Brain microvascular endothelial cell (primary cell): ENCODE measurements around the gene LDLRAP1.

ENCODE experiments used
- DNase-seq: peaks from one replicate; pipeline ENCODE4 v3.0.0-alpha.2; 2020
- H3K27ac ChIP-seq: fragments of 250-450 bp; sonication (Bioruptor Pico); 2 replicates; pipeline ENCODE4 v1.5.1; 2020; ENCODE audit warnings: mild to moderate bottlenecking, moderate library complexity
- H3K27me3 ChIP-seq: fragments of 250-450 bp; sonication (Bioruptor Pico); replicated peaks from 2 replicates; pipeline ENCODE4 v1.5.1; 2020; ENCODE audit warnings: mild to moderate bottlenecking
- H3K36me3 ChIP-seq: fragments of 250-450 bp; sonication (Bioruptor Pico); replicated peaks from 2 replicates; pipeline ENCODE4 v1.5.1; 2020; ENCODE audit warnings: mild to moderate bottlenecking
- H3K4me3 ChIP-seq: 2 replicates; pipeline ENCODE4 v1.5.1; 2011; ENCODE audit warnings: low read depth, mild to moderate bottlenecking, control low read depth, low read length, moderate library complexity
- in situ Hi-C: cut with HindIII; loops from 2 replicates; pipeline ENCODE4 v1.10.0; 2017; ENCODE audit warnings: low sequenced_read_pairs, low pct_ligation_motif_present
- TF ChIP-seq, protein P1 (sequence below): IDR thresholded peaks from 2 replicates; pipeline ENCODE4 v1.5.1; 2011; ENCODE audit warnings: low read depth, mild to moderate bottlenecking, moderate library complexity, low read length, control low read depth, inconsistent platforms; ENCODE audit errors: missing control alignments

LDLRAP1 gene

DNA sequence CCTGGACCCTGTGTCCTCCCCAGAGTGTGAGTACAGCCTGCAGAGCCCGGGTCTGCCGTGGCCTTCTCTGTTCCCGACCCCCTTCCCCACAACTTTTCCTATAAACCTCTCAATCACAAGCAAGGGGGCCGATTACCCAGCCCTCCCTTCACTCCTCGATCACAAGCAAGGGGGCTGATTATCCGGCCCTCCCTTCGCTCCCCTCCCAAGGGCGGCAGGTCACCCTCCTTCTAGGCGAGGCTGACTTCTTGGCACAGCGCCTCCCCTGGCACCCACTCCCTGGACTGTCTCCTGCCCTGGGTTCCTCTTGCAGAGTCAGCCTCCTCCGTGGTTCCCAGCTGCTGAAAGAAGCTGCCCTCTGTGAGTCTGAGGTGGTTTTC, 12.3 kb upstream of the LDLRAP1 start:
- TF ChIP-seq, protein P1, sequence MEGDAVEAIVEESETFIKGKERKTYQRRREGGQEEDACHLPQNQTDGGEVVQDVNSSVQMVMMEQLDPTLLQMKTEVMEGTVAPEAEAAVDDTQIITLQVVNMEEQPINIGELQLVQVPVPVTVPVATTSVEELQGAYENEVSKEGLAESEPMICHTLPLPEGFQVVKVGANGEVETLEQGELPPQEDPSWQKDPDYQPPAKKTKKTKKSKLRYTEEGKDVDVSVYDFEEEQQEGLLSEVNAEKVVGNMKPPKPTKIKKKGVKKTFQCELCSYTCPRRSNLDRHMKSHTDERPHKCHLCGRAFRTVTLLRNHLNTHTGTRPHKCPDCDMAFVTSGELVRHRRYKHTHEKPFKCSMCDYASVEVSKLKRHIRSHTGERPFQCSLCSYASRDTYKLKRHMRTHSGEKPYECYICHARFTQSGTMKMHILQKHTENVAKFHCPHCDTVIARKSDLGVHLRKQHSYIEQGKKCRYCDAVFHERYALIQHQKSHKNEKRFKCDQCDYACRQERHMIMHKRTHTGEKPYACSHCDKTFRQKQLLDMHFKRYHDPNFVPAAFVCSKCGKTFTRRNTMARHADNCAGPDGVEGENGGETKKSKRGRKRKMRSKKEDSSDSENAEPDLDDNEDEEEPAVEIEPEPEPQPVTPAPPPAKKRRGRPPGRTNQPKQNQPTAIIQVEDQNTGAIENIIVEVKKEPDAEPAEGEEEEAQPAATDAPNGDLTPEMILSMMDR, result no peak
- in situ Hi-C loops, result no loop called here

DNA sequence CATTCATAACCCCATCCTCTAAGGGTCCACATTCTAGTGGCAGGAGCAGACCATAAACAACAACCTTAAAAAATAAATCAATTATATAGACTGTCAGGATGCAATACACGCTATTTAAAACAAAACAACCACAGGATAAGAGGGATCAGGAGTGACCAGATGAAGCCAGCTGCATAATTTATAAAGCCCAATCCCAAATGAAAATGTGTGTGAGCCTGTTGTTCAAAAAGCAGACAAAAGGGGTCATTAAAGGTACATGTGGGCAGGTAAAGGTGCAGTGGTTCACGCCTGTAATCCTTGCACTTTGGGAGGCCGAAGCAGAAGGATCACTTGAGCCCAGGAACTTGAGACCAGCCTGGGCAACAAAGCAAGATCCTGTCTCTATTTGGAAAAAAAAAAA, 10.4 kb upstream of the LDLRAP1 start:
- Histone ChIP-seq H3K27me3 (no peaks in the 10 kb centered on the region), H3K27ac (no peak overlapping the region), H3K4me3 (no peak overlapping the region), H3K36me3 (no peaks in the 10 kb centered on the region)
- DNase-seq, result no peak
- TF ChIP-seq, protein P1, result no peak
- in situ Hi-C loops, result no loop called here

More for the DNA sequence above, 12.3 kb upstream of the LDLRAP1 start:
- Histone ChIP-seq H3K27ac (no peak overlapping the region), H3K27me3 (no peaks in the 10 kb centered on the region), H3K4me3 (no peak overlapping the region), H3K36me3 (no peaks in the 10 kb centered on the region)
- DNase-seq, result no peak

DNA sequence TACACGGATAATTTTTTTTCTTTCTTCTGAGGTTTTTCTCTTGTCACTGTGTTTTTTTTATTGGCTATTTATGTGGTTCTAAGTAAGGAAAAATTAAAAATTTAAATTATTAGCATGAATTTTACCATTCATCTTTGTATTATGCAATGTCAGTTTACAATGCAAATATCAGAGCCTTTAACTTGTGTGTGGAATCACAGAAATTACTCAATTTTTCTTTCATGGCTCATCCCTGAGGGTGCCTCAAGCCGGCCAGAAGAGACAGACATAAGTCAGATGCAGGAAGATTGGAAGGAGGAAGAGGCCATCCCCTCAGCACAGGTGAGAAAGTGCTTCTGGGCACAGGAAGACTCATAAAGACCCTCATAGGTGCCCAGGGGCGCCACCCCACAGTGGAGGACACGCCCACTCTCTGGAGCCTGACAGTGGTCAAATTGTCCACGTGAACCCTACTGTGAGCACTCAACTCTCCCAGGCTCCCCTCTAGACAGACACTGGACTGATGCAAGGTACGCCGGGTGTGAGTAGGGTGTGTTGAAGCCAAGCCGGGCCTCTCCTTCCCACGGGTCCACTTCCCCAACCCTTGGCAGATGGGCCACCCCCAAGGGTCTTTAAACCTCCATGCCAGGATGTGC, 9.5 kb upstream of the LDLRAP1 start:
- in situ Hi-C loops, result no loop called here

DNA sequence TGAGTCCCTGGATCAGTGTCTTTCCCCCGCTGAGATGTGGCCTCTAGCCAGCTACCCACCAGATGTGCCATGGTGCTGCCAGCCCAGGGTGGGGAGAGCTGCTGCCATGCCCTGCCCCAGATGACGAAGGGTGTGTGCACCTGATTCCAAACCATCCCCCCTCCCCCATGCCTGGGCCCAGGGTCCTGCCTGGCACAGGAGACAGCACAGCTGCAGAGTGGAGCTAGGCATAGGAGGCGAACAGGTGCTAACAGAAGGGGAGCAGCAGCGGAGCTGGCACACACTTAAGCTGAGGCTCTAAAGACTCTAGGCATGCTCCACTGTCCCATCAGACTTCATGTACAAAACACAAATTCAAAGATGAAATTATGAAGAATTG, 9.0 kb upstream of the LDLRAP1 start:
- TF ChIP-seq, protein P1, result no peak
- H3K27ac ChIP-seq, result no peak overlapping the region
- H3K36me3 ChIP-seq, result no peaks in the 10 kb centered on the region
- in situ Hi-C loops, result no loop called here
- DNase-seq, result no peak
- no peaks in the 10 kb centered on the region for H3K27me3 ChIP-seq
- H3K4me3 ChIP-seq, result no peak overlapping the region

More for the DNA sequence above, 9.5 kb upstream of the LDLRAP1 start:
- DNase-seq, result no peak
- Histone ChIP-seq H3K27ac (no peak overlapping the region), H3K36me3 (no peaks in the 10 kb centered on the region), H3K27me3 (no peaks in the 10 kb centered on the region), H3K4me3 (no peak overlapping the region)
- TF ChIP-seq, protein P1, result no peak

DNA sequence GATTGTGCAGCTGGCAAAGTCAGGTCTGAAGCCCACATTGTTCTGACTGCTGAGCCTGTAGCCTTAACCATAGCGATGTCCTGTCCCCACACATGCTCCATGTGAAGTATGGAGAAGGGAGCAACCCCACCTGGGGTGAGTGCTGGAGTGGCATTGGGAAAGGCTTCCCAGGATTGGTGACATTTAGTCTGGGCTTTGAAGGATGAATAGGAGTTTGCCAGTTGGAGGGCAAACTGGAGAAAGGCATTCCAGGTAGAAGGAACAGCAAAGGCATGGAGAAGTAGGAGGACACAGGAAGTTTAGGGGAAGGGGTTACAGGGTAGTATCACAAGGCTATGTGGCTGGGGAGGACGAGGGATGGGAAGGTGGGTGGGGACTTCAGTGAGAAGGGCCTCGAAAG, 7.3 kb upstream of the LDLRAP1 start:
- Histone ChIP-seq H3K27me3 (no peaks in the 10 kb centered on the region), H3K36me3 (no peaks in the 10 kb centered on the region), H3K27ac (no peak overlapping the region), H3K4me3 (no peak overlapping the region)
- TF ChIP-seq, protein P1, result no peak
- in situ Hi-C loops, result no loop called here
- DNase-seq, result no peak
